GM23248 (cell line): ENCODE measurements around the gene IL36G. TPM values are rescaled to one million over a fixed set of nuclear protein-coding genes. Genes with fewer than 3 reads are reported as not detected.

Experiments used
- DNase-seq: peaks from one replicate; pipeline ENCODE4 v3.0.0-alpha.2; 2015
- H2AFZ ChIP-seq: fragments of 200-600 bp; sonication (generic); 2 replicates; pipeline ENCODE4 v1.6.1; 2016; ENCODE audit warnings: antibody characterized with exemption
- H3F3A ChIP-seq: fragments of 200-600 bp; sonication (generic); 2 replicates; pipeline ENCODE4 v1.6.1; 2016; ENCODE audit warnings: mild to moderate bottlenecking, antibody characterized with exemption, mixed run types; ENCODE audit not compliant: insufficient read depth
- H3K27ac ChIP-seq: fragments of 200-600 bp; sonication (generic); 2 replicates; pipeline ENCODE4 v1.5.1; 2016; ENCODE audit warnings: mild to moderate bottlenecking
- H3K27me3 ChIP-seq: fragments of 200-600 bp; sonication (generic); replicated peaks from 2 replicates; pipeline ENCODE4 v1.6.1; 2016; ENCODE audit warnings: mild to moderate bottlenecking; ENCODE audit not compliant: insufficient read depth
- H3K36me3 ChIP-seq: fragments of 200-600 bp; sonication (generic); 2 replicates; pipeline ENCODE4 v1.6.1; 2016; ENCODE audit warnings: low read depth, mild to moderate bottlenecking
- H3K4me1 ChIP-seq: fragments of 200-600 bp; sonication (generic); 2 replicates; pipeline ENCODE4 v1.6.1; 2016; ENCODE audit warnings: mild to moderate bottlenecking; ENCODE audit not compliant: insufficient read depth
- H3K4me2 ChIP-seq: fragments of 200-600 bp; sonication (generic); one replicate; pipeline ENCODE4 v1.6.1; 2016; ENCODE audit warnings: mild to moderate bottlenecking; ENCODE audit not compliant: unreplicated experiment
- H3K4me3 ChIP-seq: fragments of 200-600 bp; sonication (generic); 2 replicates; pipeline ENCODE4 v1.5.1; 2016; ENCODE audit warnings: mild to moderate bottlenecking
- H3K79me2 ChIP-seq: fragments of 200-600 bp; sonication (generic); 2 replicates; pipeline ENCODE4 v1.6.1; 2016; ENCODE audit warnings: mild to moderate bottlenecking; ENCODE audit not compliant: insufficient read depth
- H3K9ac ChIP-seq: fragments of 200-600 bp; sonication (generic); 2 replicates; pipeline ENCODE4 v1.6.1; 2016; ENCODE audit warnings: mild to moderate bottlenecking
- H3K9me2 ChIP-seq: fragments of 200-600 bp; sonication (generic); 2 replicates; pipeline ENCODE4 v1.6.1; 2016; ENCODE audit warnings: mixed run types, mild to moderate bottlenecking, moderate library complexity; ENCODE audit not compliant: insufficient read depth
- H3K9me3 ChIP-seq: fragments of 200-600 bp; sonication (generic); one replicate; pipeline ENCODE4 v1.6.1; 2017; ENCODE audit warnings: low read depth
- H4K20me1 ChIP-seq: fragments of 200-600 bp; sonication (generic); 2 replicates; pipeline ENCODE4 v1.6.0; 2016; ENCODE audit not compliant: insufficient read depth
- EZH2 ChIP-seq: fragments of 200-600 bp; sonication (generic); IDR thresholded peaks from 2 replicates; pipeline ENCODE4 v1.6.1; 2018; ENCODE audit warnings: antibody characterized with exemption, mild to moderate bottlenecking; ENCODE audit not compliant: insufficient read depth, poor library complexity, severe bottlenecking
- EZH2phosphoT487 ChIP-seq: fragments of 200-600 bp; sonication (generic); IDR thresholded peaks from 2 replicates; pipeline ENCODE4 v1.6.1; 2018; ENCODE audit warnings: antibody characterized with exemption, moderate library complexity, mild to moderate bottlenecking, low read depth; ENCODE audit not compliant: insufficient read depth
- WGBS, 2 experiments: methylation state at CpG; one replicate each; pipeline ENCODE4 v1.1.6; 2015 to 2017; ENCODE audit warnings: low lambda C conversion rate in 2 of 2, low coverage in 1 of 2; ENCODE audit errors: missing lambda C conversion rate in 2 of 2; 5-methylcytosine and 5-hydroxymethylcytosine counted together
- in situ Hi-C: fragments of 300-500 bp; cut with MboI; formaldehyde crosslinking; loops from 2 replicates; pipeline ENCODE4 v1.15.0; 2020
- polyA plus RNA-seq: library from polyadenylated mRNA; unstranded; fragments of >200 nt; fragmentation: Nextera tagmentation; extraction: Ambion mirVana; gene quantifications from 2 replicates; pipeline ENCODE4 v1.2.1, GENCODE V29; 2016
- total RNA-seq: library from RNA; depleted of rRNA; stranded (reverse); fragments of >200 nt; shearing (Covaris generic); gene quantifications from 2 replicates; pipeline ENCODE4 v1.2.3, GENCODE V29; 2014

Gene IL36G
- total and polyA plus RNA-seq, 2 experiments from 2014 or later = not detected

DNA sequence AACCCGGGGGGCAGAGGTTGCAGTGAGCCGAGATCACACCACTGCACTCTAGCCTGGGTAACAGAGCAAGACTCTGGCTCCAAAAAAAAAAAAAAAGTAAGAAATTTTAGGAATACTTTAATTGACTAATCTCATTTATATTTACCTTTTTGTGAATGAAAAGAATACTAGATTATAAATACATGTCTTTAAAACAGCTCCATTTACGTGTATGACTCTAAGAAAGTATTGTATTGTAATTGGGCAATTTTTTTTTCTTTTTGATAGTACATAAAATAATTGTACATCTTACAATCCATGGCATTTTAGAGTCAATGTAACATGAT is 35.5 kb downstream of the IL36G start:
- peaks cover 11% of the 10 kb centered on the region; the same call in 1 of the 2 replicates for H3K27me3 ChIP-seq
- H3K4me3 ChIP-seq = no peak overlapping the region
- WGBS, 2 experiments = 34 to 44% methylated on average over 3 of the region's 3 CpGs
- in situ Hi-C loops = no loop called here
- H3K9ac ChIP-seq = no peak overlapping the region
- H3K36me3 ChIP-seq = no peaks in the 10 kb centered on the region
- H3K4me2 ChIP-seq = no peak overlapping the region
- H3K9me2 ChIP-seq = no peaks in the 10 kb centered on the region
- no peak for DNase-seq
- no peaks in the 10 kb centered on the region for H4K20me1 ChIP-seq
- no peak overlapping the region for H3K27ac ChIP-seq
- peaks cover 18% of the 10 kb centered on the region; the same call in 1 of the 2 replicates for H3F3A ChIP-seq
- no peak for TF ChIP-seq EZH2phosphoT487
- TF ChIP-seq EZH2 = no peak
- no peak overlapping the region for H2AFZ ChIP-seq
- H3K4me1 ChIP-seq = peaks cover 16% of the 10 kb centered on the region; the same call in 1 of the 2 replicates
- H3K9me3 ChIP-seq = no peaks in the 10 kb centered on the region
- H3K79me2 ChIP-seq = no peaks in the 10 kb centered on the region

GRCh38 chr2:113014067-113014466 is 36.3 kb downstream of the IL36G start:
- H3K4me3 ChIP-seq = no peak overlapping the region
- no peaks in the 10 kb centered on the region for H3K36me3 ChIP-seq
- no peaks in the 10 kb centered on the region for H3K9me2 ChIP-seq
- H3K79me2 ChIP-seq = no peaks in the 10 kb centered on the region
- in situ Hi-C loops = no loop called here
- no peak for TF ChIP-seq EZH2phosphoT487
- H3K4me1 ChIP-seq = peaks cover 16% of the 10 kb centered on the region; the same call in 1 of the 2 replicates
- peaks cover 19% of the 10 kb centered on the region; the same call in 1 of the 2 replicates for H3K27me3 ChIP-seq
- no peaks in the 10 kb centered on the region for H4K20me1 ChIP-seq
- no peak overlapping the region for H3K9ac ChIP-seq
- no peak for DNase-seq
- H2AFZ ChIP-seq = no peak overlapping the region
- H3F3A ChIP-seq = peaks cover 18% of the 10 kb centered on the region; the same call in 1 of the 2 replicates
- 60 to 65% methylated on average over 2 of the region's 2 CpGs for WGBS, 2 experiments
- H3K9me3 ChIP-seq = no peaks in the 10 kb centered on the region
- no peak overlapping the region for H3K27ac ChIP-seq
- no peak overlapping the region for H3K4me2 ChIP-seq

GRCh38 chr2:113015042-113015441 is 37.2 kb downstream of the IL36G start:
- Histone ChIP-seq H3K9me3 (no peaks in the 10 kb centered on the region), H3K4me2 (no peak overlapping the region), H3K4me1 (peaks cover 13% of the 10 kb centered on the region; the same call in 1 of the 2 replicates), H2AFZ (no peak overlapping the region), H3K79me2 (no peaks in the 10 kb centered on the region), H3K36me3 (no peaks in the 10 kb centered on the region), H3F3A (peaks cover 14% of the 10 kb centered on the region; the same call in 1 of the 2 replicates), H3K9me2 (no peaks in the 10 kb centered on the region), H3K9ac (no peak overlapping the region), H3K27me3 (peaks cover 19% of the 10 kb centered on the region; the same call in 1 of the 2 replicates), H3K27ac (no peak overlapping the region), H3K4me3 (no peak overlapping the region), H4K20me1 (no peaks in the 10 kb centered on the region)
- TF ChIP-seq EZH2phosphoT487 (no peak), EZH2 (no peak)
- in situ Hi-C loops = no loop called here
- 15 to 19% methylated on average over 1 of the region's 1 CpG for WGBS, 2 experiments
- no peak for DNase-seq

DNA sequence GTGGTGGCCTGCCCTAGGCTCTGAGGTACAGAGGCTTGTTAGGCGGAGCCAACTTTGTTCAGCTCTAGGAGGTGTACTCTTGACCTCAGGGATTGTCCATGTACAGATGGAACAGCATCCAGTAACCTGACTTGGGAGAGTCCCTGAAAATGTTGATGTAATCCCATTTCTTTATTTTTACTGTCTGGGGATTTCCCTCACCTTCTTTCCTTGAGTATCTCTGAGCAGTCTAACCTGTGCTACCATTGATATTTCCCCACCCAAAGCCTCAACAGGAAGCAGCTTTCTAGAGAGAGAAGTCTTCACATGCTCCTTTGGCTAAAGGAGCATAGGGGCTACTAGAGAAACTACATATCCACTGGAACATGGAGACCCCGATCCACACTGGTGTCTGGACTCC is 37.8 kb downstream of the IL36G start:
- H3K36me3 ChIP-seq = no peaks in the 10 kb centered on the region
- in situ Hi-C loops = no loop called here
- no peak overlapping the region for H3K4me3 ChIP-seq
- DNase-seq = no peak
- H3K9me2 ChIP-seq = no peaks in the 10 kb centered on the region
- peaks cover 7% of the 10 kb centered on the region; the same call in 1 of the 2 replicates for H3F3A ChIP-seq
- no peak overlapping the region for H3K4me2 ChIP-seq
- no peaks in the 10 kb centered on the region for H3K9me3 ChIP-seq
- no peak for TF ChIP-seq EZH2phosphoT487
- no peak for TF ChIP-seq EZH2
- H3K27me3 ChIP-seq = peaks cover 22% of the 10 kb centered on the region; the same call in 1 of the 2 replicates
- no peak overlapping the region for H3K9ac ChIP-seq
- H3K4me1 ChIP-seq = peaks cover 7% of the 10 kb centered on the region; the same call in 1 of the 2 replicates
- H4K20me1 ChIP-seq = no peaks in the 10 kb centered on the region
- no peaks in the 10 kb centered on the region for H3K79me2 ChIP-seq
- no peak overlapping the region for H2AFZ ChIP-seq
- no peak overlapping the region for H3K27ac ChIP-seq
- WGBS, 2 experiments = 45 to 49% methylated on average over 2 of the region's 2 CpGs

DNA sequence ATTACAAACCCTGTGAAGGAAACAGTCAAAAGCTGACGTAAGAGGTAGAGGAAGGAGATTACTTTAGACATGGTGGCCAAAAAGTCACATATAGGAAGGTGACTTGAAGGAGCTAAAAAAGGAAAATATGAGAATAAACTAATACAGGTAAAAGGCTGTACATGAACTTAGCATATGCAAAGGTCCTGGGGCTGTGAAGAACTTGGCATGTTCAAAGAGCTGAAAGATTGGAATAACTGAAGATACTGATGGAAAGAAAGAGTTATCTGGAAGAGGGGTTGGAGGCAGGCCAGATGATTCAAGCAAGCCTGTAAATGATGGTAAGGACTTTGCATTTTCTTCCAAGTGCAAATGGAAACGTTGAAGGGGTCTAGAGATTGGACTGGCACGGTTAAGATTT is 40.7 kb downstream of the IL36G start:
- no peaks in the 10 kb centered on the region for H3K9me2 ChIP-seq
- TF ChIP-seq EZH2phosphoT487 = no peak
- no peak for TF ChIP-seq EZH2
- no peaks in the 10 kb centered on the region for H3K36me3 ChIP-seq
- H3K9ac ChIP-seq = no peak overlapping the region
- H2AFZ ChIP-seq = no peak overlapping the region
- no peak for DNase-seq
- H4K20me1 ChIP-seq = no peaks in the 10 kb centered on the region
- no peak overlapping the region for H3K4me3 ChIP-seq
- no peak overlapping the region for H3K27ac ChIP-seq
- 22 to 36% methylated on average over 3 of the region's 3 CpGs for WGBS, 2 experiments
- peaks cover 42% of the 10 kb centered on the region for H3K27me3 ChIP-seq
- no peaks in the 10 kb centered on the region for H3K79me2 ChIP-seq
- H3F3A ChIP-seq = no peaks in the 10 kb centered on the region
- no peaks in the 10 kb centered on the region for H3K9me3 ChIP-seq
- H3K4me1 ChIP-seq = no peaks in the 10 kb centered on the region
- in situ Hi-C loops = no loop called here
- no peak overlapping the region for H3K4me2 ChIP-seq
